HG02943 (cell line): ENCODE measurements around the gene SNORC.

ENCODE experiments used
- ATAC-seq: cut with Tn5 transposase; IDR thresholded peaks from one replicate; pipeline ENCODE4 v1.9.1; 2021; ENCODE audit warnings: mild to moderate bottlenecking, low read depth, moderate library complexity; ENCODE audit not compliant: unreplicated experiment

Gene SNORC

DNA sequence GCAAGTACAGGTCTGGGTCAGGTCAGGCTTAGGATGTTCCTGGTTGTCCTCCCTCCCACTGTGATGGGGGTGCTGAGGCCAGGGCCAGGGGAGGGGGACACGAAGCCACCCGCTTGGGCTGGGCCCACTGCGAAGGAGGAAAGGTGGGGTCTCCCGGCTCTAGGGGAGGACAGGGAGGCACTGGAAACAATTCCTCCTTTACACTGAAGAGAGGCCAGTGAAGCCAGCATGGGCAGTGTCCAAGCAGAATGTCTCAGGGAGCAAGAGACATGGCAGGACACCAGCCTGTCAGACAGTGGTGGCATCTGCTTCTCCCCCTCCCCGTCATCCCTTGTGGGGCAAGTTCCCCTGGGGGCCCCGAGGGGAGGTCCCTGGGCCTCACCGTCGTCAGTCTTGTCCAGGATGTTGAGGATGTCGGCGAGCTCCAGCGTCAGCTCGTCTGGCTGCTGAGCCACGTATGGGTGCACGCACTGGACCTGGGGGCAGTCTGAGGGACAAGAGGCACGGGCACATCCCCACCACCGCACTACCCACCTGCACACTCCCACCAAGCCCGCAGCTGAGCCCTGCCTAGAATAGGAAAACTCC, 10.8 kb downstream of the SNORC start:
- no peak for ATAC-seq

DNA sequence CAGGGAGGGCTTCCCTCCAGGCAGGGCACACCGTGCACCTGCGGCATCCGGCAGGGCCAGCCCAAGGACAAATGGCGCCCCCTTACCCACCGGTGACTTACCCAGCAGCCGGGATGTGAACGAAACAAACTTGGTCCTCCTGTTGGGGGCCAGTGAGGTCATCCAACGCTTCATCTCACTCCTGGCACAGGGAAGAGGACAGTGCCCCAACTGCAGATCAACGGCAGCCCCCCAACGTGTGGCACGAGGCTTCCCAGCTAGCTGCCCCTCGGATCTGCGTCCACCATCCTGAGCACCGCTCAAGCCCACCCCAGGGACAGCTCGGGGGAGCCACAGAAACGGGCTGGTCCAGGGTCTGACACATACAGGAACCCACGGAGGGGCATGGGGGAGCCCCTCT, 12.0 kb downstream of the SNORC start:
- no peak for ATAC-seq

DNA sequence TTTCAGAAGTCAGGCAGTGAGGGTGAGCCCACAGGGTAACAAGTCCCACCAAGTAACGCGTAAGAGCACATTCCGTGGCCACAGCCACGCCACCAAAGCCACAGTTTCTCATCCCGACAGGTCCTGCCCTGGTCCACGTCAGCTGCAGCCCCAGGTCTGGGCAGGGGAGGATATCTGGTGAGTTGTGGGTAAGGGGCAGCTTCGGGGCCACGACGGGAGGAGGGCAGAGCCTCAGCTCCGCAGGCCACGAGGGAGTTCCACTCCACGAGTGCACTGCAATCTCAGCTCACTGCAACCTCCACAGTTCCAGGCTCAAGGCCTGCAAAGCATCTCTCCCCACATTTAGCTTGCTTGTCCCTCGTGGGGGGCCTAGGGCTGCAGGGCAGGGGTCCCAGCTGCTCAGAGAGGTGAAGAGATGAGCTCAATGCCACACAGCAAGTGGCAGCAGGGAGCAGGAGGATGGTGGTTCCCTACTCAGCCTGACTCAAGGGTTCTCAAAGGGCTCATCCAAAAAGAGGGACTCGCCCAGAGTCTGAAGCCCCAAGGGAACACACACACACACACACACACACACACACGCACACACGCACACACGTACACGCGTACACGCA, 12.5 kb downstream of the SNORC start:
- ATAC-seq = no peak

DNA sequence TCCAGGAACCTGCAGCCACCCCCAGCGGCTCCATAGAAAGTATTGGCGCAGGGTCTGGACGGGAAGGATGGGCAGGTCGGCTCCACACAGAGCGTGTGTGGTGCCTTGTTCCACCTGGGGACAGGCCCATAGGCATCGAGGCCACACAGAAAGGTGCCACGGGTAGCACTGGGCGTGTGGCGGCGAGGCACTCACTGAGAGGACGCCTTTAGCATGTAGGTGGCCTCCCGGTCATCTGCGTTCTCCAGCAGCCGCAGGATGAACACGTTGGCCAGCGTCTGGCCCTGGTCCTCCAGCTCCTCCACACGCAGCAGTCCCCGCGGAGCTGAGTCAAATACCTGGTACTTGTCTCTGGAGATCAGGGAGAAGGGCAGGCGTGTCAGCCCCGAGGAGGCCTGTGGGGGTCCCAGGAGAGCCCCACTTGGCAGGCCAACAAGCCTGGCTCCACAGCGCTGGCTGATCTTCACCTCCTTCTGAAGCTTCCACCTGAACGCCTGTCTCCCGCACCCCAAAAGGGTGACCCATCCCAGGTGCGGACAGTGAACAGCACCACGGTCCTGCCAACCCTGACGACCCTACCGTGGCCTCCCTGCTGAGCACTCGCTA, 13.2 kb downstream of the SNORC start:
- no peak for ATAC-seq

DNA sequence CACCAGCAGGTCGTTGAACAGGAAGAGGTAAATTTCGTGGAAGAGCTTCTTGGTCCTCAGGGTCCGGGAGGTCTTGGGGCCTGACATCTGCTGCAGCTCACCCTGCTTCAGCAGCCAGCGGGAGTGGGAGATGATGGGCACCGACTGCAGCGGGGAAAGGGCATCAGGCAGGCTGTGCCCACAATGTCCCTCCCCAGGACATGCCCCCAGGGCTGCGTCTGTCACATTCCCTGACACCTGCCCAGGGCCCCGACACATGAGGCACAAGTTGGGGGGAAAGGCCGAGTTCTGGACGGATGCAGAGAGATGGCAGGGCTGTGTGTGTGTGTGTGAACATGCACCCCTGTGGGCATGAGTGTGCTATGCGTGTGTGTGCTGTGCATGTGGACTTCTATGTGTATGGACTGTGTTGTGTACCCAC, 13.9 kb downstream of the SNORC start:
- ATAC-seq = no peak

DNA sequence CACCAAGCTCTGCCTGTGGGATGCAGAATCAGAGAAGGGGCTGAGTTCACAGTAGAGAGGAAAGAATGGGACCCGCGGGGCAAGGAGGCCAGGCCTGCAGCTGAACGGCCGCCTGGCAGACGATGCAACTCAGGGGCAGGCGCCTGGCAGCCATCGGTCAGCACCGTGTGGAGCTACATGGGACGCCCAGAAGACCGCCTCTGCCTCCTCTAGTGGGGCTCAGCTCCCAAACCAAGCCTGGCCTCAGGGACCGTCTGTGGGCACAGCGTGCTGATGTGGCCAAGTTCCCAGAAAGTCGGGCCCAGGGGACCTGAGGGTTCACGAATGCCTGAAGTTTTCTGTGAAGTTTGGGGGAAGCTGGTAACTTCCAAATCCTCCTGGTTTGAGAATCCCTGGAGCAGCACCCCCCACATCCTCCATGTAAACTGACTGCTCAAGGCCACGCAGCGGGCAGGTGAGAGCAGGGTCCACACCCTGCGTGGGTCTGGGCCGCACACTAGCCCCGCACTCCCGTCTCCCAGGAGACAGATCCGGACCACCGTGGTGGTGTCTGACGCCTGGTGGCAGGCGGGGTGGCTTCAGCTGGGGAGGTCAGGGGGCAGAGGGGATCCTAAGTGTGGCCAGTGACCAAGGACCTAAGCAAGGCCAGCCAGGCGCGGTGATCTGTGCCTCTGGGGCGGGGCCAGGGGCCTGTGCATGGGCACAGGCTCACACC, 14.6 kb downstream of the SNORC start:
- no peak for ATAC-seq

DNA sequence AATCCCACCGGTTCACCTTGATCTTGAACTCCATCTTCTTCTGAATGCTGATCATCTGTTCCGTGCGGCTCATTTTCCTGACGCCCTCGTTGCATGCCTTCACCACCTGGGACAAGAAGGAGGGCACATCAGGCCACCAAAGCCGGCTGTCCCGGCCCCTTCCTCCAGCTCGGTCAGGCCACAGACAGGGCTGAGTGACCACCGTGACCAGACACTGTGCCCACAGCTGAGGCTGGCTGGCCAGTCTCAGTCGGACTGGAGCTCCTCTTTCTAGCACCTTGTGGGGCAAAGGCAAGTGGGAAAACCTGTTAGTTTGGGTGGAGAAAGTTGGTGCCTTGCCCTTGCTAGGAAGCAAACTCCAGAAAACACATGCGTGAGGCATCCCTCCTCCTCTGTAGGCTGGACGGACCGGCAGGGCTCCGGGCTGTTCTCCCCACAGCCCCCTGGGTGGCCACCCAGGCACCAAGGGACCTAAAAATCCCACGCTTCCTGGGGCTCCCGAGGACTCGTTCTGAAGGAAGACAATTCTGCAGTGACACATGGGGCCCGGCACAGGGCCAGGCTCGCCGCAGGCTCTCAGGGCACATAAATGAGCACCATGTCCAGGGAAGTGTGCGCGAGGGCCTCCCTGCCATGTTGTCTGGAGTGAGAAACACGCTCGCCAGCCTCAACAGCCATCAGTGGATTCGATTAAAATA, 15.3 kb downstream of the SNORC start:
- no peak for ATAC-seq

DNA sequence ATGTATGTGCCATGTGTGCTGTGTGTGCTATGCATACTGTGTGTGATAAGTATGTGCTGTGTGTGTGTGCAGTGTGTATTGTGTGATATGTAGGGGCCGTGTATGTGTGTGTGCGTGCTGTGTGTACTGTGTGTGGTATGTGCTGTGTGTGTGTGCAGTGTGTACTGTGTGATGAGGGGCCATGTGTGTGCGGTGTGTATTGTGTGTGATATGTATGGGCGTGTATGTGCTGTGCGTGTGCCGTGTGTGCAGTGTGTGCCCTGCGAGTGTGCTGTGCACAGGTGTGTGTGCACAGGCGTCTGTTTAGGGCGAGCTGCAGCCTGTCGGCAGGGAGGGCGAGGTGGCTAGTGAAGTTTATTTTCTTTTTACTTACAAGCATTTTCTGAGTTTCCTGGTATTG, 16.1 kb downstream of the SNORC start:
- no peak for ATAC-seq

DNA sequence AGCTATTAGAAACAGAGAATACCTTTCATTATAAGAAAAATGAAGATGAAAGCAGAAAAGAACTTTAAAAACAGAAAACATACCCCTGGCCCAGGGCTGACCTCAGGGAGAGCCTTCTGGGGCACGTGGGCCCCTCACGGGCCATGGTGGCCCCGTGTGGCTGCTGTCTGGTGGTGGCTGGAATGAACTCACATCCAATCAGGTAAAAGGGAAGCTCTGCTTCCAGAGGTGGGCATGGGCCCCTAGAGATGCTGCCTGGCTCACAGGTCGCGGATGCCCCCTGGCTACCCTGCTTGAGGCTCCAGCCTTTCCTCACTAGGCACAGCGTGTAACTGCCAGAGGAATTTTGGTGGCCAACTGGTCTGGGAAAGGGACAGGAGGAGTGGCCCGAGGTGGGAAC, 16.6 kb downstream of the SNORC start:
- no peak for ATAC-seq

DNA sequence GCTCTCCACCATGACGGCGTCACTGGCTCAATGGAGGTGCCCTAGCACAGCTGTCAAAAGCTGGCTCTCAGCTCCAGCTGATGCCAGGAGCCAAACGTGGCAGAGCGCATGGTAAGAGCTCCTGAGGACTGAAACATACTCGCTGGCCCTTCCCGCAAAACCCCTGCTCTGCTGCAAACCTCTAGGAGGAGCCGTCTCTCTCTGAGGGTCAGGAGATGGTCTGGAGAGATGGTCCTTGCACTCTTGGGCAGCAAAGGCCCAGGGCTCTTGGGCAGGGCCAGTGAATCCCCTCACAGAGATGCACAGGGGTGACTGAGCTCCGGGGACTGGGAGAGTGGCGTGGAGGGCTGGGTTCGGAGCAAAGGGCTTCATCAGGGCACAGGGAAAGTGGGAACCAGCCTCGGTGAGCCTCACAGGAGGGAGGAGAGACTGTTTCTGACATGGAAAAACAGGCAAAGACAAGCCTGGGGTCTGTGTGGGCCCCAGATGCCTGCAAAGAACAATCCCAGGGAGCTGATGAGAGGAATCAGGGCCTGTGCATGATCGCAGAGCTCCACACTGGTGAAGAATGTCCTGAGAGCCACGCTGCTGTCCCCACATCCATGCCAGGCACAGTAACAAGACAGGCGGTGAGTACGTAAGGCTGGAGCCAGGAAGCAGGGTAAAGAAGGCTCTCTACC, 17.2 kb downstream of the SNORC start:
- ATAC-seq = no peak

DNA sequence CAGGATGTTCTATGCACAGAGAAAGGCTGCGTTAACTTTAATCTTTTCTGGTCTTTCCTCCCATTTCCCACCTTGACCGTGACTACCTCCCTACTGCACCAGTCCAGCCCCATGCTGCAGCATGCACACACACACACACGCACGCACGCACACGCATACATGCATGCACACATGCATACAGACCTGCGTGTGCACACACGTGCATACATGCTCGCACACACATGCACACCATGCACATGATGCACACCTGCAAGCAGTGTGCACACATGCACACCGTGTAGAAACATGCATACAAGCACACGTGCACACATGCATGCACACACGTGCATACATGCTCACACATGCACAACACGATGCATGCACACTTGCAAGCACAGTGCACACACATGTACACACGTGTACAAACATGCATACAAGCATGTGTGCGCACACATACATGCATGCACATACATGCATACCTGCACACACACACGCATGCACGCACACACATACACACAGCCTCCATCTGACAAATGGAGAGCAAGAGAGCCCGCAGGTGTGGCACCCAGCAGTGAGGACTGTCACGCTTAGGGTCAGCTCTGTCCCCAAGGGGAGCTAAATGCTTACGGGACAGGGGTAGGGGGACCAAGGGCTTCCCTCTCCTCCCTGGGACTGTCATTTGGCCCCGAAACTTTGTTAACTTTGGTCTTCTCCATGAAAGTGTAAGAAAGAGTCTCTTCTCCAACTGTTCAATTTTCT, 18.2 kb downstream of the SNORC start:
- ATAC-seq = no peak

DNA sequence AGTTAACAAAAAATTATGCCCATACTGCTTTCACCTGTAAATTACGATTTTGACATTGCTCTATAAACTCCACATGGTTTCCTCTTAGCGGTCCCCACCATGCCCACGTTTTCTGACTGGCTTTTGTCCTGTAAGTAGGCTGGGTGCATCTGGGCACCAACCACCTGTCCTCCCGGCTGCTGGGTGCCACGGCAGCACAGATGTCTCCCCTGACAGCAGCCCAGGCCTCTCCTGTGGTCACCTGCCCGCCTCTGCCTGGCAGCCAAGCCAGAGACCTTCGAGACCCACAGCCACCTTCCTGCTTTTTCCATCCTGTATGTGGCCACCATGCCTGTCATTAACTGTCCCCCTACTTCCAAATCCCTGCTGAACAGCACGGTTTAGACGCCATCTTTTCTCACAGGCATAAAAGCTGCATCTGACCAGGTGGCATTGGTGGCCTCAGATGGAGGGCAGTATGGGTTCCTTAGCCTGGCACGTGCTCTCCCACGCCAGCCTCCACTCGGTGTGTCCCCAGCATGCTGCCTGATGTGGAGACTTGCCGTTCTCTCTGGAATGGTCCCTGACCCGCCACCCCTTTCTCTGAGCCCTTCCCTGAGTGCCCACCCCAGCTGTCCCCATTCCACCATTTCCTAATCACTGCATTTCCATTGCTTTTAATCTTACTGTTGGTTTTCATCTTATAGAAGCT, 18.9 kb downstream of the SNORC start:
- ATAC-seq = no peak

DNA sequence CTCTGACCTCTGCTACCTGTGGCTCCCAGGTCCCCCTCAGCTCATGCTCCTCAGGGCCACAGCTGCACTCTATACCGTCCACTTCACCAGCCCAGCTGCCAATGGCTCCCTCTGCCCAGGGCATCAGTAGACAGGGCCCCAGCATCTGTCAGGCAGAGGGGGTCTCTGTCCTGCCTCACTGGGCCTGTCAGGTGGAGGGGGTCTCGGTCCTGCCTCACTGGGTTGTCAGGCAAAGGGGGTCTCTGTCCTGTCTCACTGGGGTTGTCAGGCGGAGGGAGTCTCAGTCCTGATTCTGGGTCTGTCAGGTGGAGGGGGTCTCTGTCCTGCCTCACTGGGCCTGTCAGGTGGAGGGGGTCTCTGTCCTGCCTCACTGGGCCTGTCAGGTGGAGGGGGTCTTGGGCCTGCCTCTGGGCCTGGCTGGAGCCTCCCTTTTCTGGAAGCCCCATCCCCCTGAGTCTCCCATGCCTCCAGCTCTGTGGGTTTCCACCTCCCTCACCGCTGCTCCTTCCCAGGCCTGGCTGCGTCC, 19.9 kb downstream of the SNORC start:
- no peak for ATAC-seq

DNA sequence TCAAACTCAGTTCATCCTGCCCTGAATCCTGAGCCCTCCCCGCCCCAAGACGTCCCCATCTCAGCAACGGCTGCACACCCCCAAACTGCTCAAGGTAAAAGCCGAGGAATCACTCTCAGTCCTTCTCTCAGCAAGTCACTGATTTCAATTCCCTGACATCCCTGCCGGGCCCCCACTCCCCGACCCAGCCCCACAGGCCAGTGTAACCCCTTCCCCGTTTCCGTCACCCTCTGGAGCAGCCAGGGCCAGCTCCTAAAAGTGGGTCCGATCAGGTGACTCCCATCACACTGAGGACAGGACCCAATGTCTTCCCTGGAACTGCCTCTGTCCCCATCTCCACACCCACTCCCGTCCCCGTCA, 20.5 kb downstream of the SNORC start:
- ATAC-seq = no peak

DNA sequence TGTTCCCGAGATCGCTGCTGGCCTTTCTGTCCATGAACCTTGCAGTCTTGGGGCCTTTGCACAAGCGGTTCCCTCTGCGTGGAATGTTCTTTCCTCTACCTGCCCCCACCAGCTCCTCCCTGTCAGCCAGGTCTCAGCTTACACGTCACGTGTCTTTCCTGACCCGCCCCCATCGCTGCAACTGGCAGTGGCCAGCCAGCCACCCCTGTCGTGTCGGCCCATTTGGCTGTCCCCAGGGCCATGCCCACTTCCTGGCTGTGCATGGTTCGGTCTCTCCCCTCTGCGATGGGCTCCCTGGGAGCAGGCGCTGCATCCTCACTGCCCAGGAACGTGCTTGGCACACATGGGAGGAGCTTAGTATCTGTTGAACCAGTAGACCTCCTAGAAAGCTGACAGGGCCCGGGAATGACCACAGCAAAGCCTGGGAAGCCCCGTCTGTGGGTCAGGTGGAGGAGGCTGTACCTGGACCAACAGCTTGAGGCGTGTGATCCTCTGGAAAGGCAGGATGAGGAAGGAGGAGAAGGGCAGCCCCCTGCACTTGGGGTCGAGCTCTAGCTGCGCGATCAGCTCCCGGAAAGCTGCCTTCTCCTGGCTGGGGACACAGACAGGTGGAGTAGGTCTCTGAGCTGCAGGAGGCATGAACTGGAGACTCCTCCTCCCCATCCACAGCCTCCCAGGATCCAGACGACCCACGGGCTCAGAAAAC, 21.0 kb downstream of the SNORC start:
- no peak for ATAC-seq

DNA sequence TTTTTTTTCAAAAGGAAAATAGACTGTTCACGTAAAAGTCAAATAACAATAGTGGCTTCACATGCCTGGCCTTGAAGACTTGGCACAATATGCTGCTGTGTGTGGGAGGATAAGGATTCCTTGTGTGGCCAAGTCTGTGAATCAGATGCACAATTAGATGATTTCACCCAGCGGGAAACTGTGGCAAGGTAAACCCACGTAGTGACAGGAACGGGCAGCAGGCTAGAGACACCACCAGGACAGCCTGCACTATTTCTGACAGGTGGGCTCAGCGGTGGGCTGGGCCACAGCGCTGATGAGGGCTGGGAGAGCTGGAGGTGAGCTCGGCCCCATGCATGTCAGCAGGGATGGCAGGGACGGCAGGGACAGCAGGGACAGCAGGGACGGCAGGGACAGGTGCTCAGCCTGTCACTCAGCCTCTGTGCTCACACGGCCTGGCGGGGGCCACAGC, 21.6 kb downstream of the SNORC start:
- no peak for ATAC-seq

DNA sequence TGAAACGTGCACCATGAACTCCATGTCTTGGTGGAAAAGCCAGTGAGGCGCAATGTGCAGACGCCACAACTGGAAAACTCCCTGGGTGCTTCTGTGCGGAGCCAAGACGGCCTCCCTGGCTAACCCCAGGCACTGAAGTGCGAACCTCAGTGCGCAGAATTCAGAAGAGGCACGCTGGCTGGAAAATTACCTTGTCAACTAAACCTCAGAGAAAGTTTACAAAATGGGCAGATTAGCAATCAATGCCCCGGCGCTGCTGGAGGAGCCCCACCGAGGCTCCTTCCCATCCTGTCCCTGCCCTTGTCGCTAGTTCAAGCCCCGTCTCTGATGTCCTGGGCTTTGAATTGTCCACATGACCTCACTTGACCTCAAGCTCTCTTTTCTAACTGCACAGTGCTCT, 22.2 kb downstream of the SNORC start:
- no peak for ATAC-seq

DNA sequence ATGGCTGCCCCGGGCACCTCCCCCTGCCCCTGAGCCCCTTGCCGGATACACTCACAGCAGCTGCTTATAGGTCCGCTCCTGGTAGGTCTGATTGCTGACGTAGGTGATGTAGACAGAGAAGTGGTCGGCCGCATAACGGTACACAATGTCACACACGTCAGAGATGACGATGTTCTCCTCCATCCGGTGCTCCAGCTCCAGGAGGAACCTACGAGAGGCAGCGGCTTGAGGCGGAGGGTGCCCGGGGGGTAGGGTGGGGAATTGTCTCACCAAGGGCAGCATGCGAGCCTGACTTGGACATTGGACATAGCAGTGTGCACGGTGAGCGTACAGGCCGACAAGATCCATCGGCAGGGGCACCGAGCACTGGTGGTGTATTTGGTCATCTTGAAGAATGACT, 22.8 kb downstream of the SNORC start:
- ATAC-seq = no peak
